Measurements from ENCODE around the gene LDLRAD4. TPM values are rescaled to one million over a fixed set of nuclear protein-coding genes. Genes with fewer than 3 reads are reported as not detected.

LDLRAD4 gene
- total and polyA plus RNA-seq, 5 donors from 2014 or later, result 42.4 to 207 (median 49.8) TPM

GRCh38 chr18:13580351-13580750, 361.8 kb downstream of the LDLRAD4 start:
- ATAC-seq (ENCODE audit: low read depth in 2 of 2) (no peak), DNase-seq (no peak)
- no peaks in the 10 kb centered on the region for H3K9me3 Mint-ChIP-seq
- Histone ChIP-seq H3K9me3 (ENCODE audit: control insufficient read depth in 2 of 2, low read length in 2 of 2) (no peaks in the 10 kb centered on the region), H3K27ac (ENCODE audit: insufficient read depth, low read length, poor library complexity, severe bottlenecking) (no peak overlapping the region), H3K27me3 (ENCODE audit: control insufficient read depth, insufficient read depth, low read length) (no peaks in the 10 kb centered on the region), H3K4me1 (ENCODE audit: control insufficient read depth, insufficient read depth, low read length, poor library complexity, severe bottlenecking) (peaks cover 36% of the 10 kb centered on the region), H3K36me3 (ENCODE audit: control insufficient read depth, insufficient read depth, low read length) (peaks cover 16% of the 10 kb centered on the region), H3K4me3 (ENCODE audit: low read depth, low read length) (no peak overlapping the region)
- H3K4me1 Mint-ChIP-seq, result peaks cover 39 to 79% (median 65%) of the 10 kb centered on the region in 4 donors
- H3K27me3 Mint-ChIP-seq, result no peaks in the 10 kb centered on the region
- H3K27ac Mint-ChIP-seq, result peak overlapping the region in 1 of 3 donors; percentile 47
- H3K4me3 Mint-ChIP-seq, result no peak overlapping the region
- peaks cover 12% of the 10 kb centered on the region for H3K36me3 Mint-ChIP-seq

DNA sequence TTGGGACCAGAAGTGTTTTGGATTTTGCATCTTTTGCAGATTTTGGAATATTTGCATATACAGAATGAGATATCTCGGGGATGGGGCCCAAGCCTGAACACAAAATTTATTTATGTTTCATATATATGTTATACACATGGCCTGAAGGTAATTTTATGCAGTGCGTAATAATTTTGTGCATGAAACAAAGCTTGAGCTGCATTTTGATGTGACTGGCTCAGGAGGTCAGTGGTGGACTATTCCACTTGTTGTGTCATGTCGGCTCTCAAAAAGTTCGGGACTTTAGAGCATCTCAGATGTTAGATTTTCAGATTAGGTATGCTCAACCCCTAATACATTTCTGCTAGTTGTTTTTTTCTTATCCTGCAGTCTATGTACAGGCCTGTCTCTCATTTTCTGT, 362.4 kb downstream of the LDLRAD4 start:
- H3K4me3 Mint-ChIP-seq, result peak overlapping the region in 1 of 4 donors; percentile 18
- ATAC-seq (ENCODE audit: low read depth in 2 of 2) (no peak), DNase-seq (no peak)
- H3K36me3 Mint-ChIP-seq, result peaks cover 12% of the 10 kb centered on the region
- H3K27ac ChIP-seq (ENCODE audit: insufficient read depth, low read length, poor library complexity, severe bottlenecking), result no peak overlapping the region
- H3K36me3 ChIP-seq (ENCODE audit: control insufficient read depth, insufficient read depth, low read length), result peaks cover 16% of the 10 kb centered on the region
- no peaks in the 10 kb centered on the region for H3K9me3 ChIP-seq (ENCODE audit: control insufficient read depth in 2 of 2, low read length in 2 of 2)
- no peaks in the 10 kb centered on the region for H3K9me3 Mint-ChIP-seq
- H3K4me1 ChIP-seq (ENCODE audit: control insufficient read depth, insufficient read depth, low read length, poor library complexity, severe bottlenecking), result peaks cover 38% of the 10 kb centered on the region
- no peak overlapping the region for H3K4me3 ChIP-seq (ENCODE audit: low read depth, low read length)
- no peaks in the 10 kb centered on the region for H3K27me3 Mint-ChIP-seq
- H3K4me1 Mint-ChIP-seq, result peaks cover 40 to 79% (median 64%) of the 10 kb centered on the region in 4 donors
- no peaks in the 10 kb centered on the region for H3K27me3 ChIP-seq (ENCODE audit: control insufficient read depth, insufficient read depth, low read length)
- peak overlapping the region; percentile 17 to 43 (median 29) for H3K27ac Mint-ChIP-seq

DNA sequence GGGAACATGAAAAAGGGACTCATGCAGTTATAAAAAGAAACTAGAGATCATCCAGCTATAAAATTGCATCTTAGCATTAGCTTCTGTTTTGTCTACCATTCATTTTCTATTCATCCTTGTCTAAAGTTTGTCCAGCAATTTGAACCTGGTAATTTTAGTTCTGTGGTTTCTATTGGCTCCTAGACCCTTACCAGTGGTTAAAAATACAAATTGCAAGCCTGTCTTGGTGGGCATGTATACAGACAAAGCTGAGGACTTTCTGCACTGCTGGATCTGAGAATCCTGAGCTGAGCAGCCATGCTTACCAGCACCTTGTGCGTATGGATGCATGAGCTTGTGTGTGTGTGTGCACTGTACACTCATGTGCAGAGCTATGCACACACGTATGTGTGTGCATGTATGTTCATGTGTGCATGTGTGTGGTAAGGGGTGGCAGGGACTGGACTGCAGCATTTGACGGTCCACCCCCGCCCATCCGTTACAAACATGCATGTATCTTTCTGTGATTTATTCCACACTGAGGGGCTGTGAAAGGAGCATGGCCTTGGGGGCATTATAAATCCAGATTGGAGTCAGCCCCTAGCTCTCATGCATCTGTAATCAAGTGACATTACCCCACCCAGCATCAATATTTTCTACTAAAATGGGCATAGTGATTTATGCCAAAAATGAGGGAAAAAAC, 363.1 kb downstream of the LDLRAD4 start:
- H3K4me1 ChIP-seq (ENCODE audit: control insufficient read depth, insufficient read depth, low read length, poor library complexity, severe bottlenecking), result peaks cover 37% of the 10 kb centered on the region
- Mint-ChIP-seq H3K4me1 (peaks cover 36 to 79% (median 64%) of the 10 kb centered on the region in 4 donors), H3K4me3 (no peak overlapping the region), H3K36me3 (peaks cover 9% of the 10 kb centered on the region), H3K9me3 (no peaks in the 10 kb centered on the region), H3K27ac (no peak overlapping the region), H3K27me3 (no peaks in the 10 kb centered on the region)
- ATAC-seq (ENCODE audit: low read depth in 2 of 2), result no peak
- H3K4me3 ChIP-seq (ENCODE audit: low read depth, low read length), result no peak overlapping the region
- no peaks in the 10 kb centered on the region for H3K27me3 ChIP-seq (ENCODE audit: control insufficient read depth, insufficient read depth, low read length)
- H3K9me3 ChIP-seq (ENCODE audit: control insufficient read depth in 2 of 2, low read length in 2 of 2), result no peaks in the 10 kb centered on the region
- DNase-seq, result no peak
- no peak overlapping the region for H3K27ac ChIP-seq (ENCODE audit: insufficient read depth, low read length, poor library complexity, severe bottlenecking)
- H3K36me3 ChIP-seq (ENCODE audit: control insufficient read depth, insufficient read depth, low read length), result peaks cover 16% of the 10 kb centered on the region

DNA sequence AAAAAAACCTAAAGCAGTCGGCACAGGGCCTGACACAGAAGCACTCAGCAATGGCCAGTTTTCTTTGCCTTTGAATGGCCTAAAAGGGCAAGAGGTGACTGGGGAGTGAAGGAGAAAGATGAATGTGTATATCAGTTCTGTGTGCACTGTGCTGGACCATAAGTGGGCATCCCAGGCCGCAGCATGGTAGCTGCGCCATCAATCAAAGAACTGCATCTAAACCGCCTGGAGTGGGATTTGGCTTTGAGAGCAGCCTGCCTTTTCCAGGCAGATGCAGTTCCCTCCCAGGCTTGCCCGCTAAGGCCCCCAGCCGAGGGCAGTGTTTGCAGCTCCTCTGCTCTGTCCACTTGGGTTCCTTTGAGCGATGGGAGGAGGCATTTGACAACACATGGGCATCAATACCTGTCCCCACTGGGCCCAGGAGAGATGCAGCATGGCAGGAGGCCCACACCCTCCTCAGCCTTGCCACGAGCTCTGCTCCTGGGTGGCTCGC, 363.7 kb downstream of the LDLRAD4 start:
- H3K27me3 ChIP-seq (ENCODE audit: control insufficient read depth, insufficient read depth, low read length), result no peaks in the 10 kb centered on the region
- H3K9me3 ChIP-seq (ENCODE audit: control insufficient read depth in 2 of 2, low read length in 2 of 2), result no peaks in the 10 kb centered on the region
- peaks cover 11% of the 10 kb centered on the region for H3K36me3 Mint-ChIP-seq
- peaks cover 31% of the 10 kb centered on the region for H3K4me1 ChIP-seq (ENCODE audit: control insufficient read depth, insufficient read depth, low read length, poor library complexity, severe bottlenecking)
- no peak overlapping the region for H3K4me3 ChIP-seq (ENCODE audit: low read depth, low read length)
- H3K27ac Mint-ChIP-seq, result no peak overlapping the region
- H3K27me3 Mint-ChIP-seq, result no peaks in the 10 kb centered on the region
- peaks cover 16% of the 10 kb centered on the region for H3K36me3 ChIP-seq (ENCODE audit: control insufficient read depth, insufficient read depth, low read length)
- no peaks in the 10 kb centered on the region for H3K9me3 Mint-ChIP-seq
- H3K4me3 Mint-ChIP-seq, result no peak overlapping the region
- H3K4me1 Mint-ChIP-seq, result peaks cover 30 to 79% (median 61%) of the 10 kb centered on the region in 4 donors
- DNase-seq (no peak), ATAC-seq (ENCODE audit: low read depth in 2 of 2) (no peak)
- H3K27ac ChIP-seq (ENCODE audit: insufficient read depth, low read length, poor library complexity, severe bottlenecking), result no peak overlapping the region

DNA sequence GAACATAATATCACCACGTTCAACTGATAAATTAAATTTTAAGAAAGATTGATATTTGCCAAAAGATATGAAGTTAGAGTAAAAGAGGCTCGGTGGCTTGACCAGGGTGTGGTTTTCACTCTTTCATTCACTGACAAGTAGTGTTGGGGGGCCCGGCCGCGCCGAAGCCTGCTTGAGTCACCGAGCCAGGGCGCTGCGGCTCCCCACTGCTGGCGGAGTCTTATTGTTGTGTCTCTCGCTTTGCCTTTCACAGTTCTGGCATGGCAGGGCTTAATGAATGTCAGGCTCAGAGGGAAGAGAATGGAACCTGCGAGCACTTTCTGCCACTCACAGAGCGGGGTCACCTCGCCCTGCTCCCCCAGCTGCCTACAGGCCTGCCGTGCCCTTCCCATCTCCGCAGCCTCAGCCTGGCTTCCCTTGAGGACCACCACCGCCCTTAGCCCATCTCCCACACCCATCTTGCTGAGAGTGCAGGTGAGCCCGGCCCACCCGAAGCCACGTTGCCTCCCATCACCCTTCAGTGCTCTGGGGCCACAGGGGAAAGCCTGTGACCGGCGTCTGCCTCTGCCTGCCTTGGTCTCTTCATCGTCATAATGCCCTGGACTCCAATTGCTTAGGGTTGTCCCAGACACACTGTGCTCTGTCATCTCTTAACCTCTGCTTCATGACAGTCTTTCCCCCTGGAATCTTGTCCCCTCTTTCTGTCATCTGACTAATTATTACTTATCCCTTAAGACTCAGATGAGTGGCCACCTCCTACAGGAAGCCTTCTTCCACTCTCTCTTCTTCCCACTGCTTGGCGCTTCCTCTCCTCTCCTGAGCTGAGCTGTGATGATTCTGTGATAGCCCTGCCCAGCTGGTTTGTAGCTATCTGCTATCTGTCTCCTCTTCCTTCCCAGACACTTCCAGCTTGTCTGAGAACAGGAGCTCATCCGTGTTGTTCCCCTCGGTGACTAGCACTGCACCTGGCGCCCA, 365.3 kb downstream of the LDLRAD4 start:
- Mint-ChIP-seq H3K36me3 (peaks cover 20% of the 10 kb centered on the region), H3K4me3 (peak overlapping the region in 1 of 4 donors; percentile 82), H3K9me3 (no peaks in the 10 kb centered on the region), H3K27ac (peak overlapping the region in 2 of 3 donors; percentile 49 to 70), H3K4me1 (peaks cover 21 to 80% (median 63%) of the 10 kb centered on the region in 4 donors), H3K27me3 (no peaks in the 10 kb centered on the region)
- DNase-seq (no peak), ATAC-seq (ENCODE audit: low read depth in 2 of 2) (no peak)
- no peaks in the 10 kb centered on the region for H3K9me3 ChIP-seq (ENCODE audit: control insufficient read depth in 2 of 2, low read length in 2 of 2)
- H3K4me3 ChIP-seq (ENCODE audit: low read depth, low read length), result no peak overlapping the region
- peaks cover 16% of the 10 kb centered on the region for H3K36me3 ChIP-seq (ENCODE audit: control insufficient read depth, insufficient read depth, low read length)
- peaks cover 14% of the 10 kb centered on the region for H3K4me1 ChIP-seq (ENCODE audit: control insufficient read depth, insufficient read depth, low read length, poor library complexity, severe bottlenecking)
- H3K27ac ChIP-seq (ENCODE audit: insufficient read depth, low read length, poor library complexity, severe bottlenecking), result no peak overlapping the region
- H3K27me3 ChIP-seq (ENCODE audit: control insufficient read depth, insufficient read depth, low read length), result no peaks in the 10 kb centered on the region

GRCh38 chr18:13584825-13585224, 366.3 kb downstream of the LDLRAD4 start:
- Mint-ChIP-seq H3K36me3 (peaks cover 20% of the 10 kb centered on the region), H3K9me3 (peaks cover 0 to 1% (median 0%) of the 10 kb centered on the region in 7 donors), H3K4me3 (no peak overlapping the region), H3K4me1 (peaks cover 18 to 82% (median 61%) of the 10 kb centered on the region in 4 donors), H3K27ac (peak overlapping the region in 1 of 3 donors; percentile 70), H3K27me3 (no peaks in the 10 kb centered on the region)
- Histone ChIP-seq H3K9me3 (ENCODE audit: control insufficient read depth in 2 of 2, low read length in 2 of 2) (no peaks in the 10 kb centered on the region), H3K27ac (ENCODE audit: insufficient read depth, low read length, poor library complexity, severe bottlenecking) (no peak overlapping the region), H3K4me3 (ENCODE audit: low read depth, low read length) (no peak overlapping the region), H3K36me3 (ENCODE audit: control insufficient read depth, insufficient read depth, low read length) (peaks cover 16% of the 10 kb centered on the region), H3K4me1 (ENCODE audit: control insufficient read depth, insufficient read depth, low read length, poor library complexity, severe bottlenecking) (peaks cover 11% of the 10 kb centered on the region), H3K27me3 (ENCODE audit: control insufficient read depth, insufficient read depth, low read length) (no peaks in the 10 kb centered on the region)
- DNase-seq (no peak), ATAC-seq (ENCODE audit: low read depth in 2 of 2) (no peak)

DNA sequence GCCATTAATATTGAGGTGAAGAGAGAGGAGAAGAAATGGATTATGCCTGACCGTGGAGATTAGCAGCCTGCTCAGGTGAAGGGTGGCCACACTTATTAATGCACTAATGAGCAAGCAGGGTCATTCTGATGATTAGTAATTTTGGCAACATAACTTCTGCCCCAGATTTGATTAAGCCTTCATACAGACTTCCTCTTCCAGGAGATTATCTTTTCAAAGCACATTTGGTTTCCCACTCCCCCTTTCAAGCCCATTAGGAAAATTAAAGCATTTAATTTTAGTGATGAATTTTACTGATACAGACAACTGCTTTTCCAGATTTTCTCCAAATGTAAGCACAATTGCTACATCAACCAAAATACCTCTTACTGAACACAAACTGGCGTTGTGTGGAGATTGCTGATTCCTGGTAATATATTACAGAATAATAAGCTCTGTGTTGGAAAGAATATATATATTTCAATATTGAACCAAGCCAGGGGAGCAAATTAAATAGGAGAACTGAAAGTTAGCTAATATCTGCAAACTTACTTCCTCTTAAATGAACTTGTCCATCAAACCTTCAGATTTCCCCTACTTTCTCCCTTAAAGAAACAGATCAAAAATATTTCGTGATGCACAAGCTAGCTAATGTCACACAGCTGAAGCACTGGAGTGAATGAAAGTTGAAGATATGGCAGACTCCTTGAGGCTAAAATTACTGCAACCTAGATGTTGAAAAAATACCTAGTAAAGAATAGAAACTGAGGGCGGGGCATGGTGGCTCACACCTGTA, 367.0 kb downstream of the LDLRAD4 start:
- Histone ChIP-seq H3K4me3 (ENCODE audit: low read depth, low read length) (no peak overlapping the region), H3K27ac (ENCODE audit: insufficient read depth, low read length, poor library complexity, severe bottlenecking) (no peak overlapping the region), H3K27me3 (ENCODE audit: control insufficient read depth, insufficient read depth, low read length) (no peaks in the 10 kb centered on the region), H3K9me3 (ENCODE audit: control insufficient read depth in 2 of 2, low read length in 2 of 2) (no peaks in the 10 kb centered on the region), H3K36me3 (ENCODE audit: control insufficient read depth, insufficient read depth, low read length) (peaks cover 16% of the 10 kb centered on the region), H3K4me1 (ENCODE audit: control insufficient read depth, insufficient read depth, low read length, poor library complexity, severe bottlenecking) (peaks cover 14% of the 10 kb centered on the region)
- H3K36me3 Mint-ChIP-seq, result peaks cover 20% of the 10 kb centered on the region
- H3K27me3 Mint-ChIP-seq, result no peaks in the 10 kb centered on the region
- H3K9me3 Mint-ChIP-seq, result peaks cover 0 to 5% (median 0%) of the 10 kb centered on the region in 7 donors
- H3K4me3 Mint-ChIP-seq, result peak overlapping the region in 3 of 4 donors; percentile 2 to 58 (median 21)
- no peak for ATAC-seq (ENCODE audit: low read depth in 2 of 2)
- peak overlapping the region in 2 of 3 donors; percentile 70 to 76 for H3K27ac Mint-ChIP-seq
- peaks cover 17 to 82% (median 63%) of the 10 kb centered on the region in 4 donors for H3K4me1 Mint-ChIP-seq
- DNase-seq, result no peak
